ENCODE results near the gene SMG1. TPM values are rescaled to one million over a fixed set of nuclear protein-coding genes. Genes with fewer than 3 reads are reported as not detected.
"Not testable (repeated sequence)": the region's sequence is repeated elsewhere in the genome, so short reads cannot be mapped to it uniquely, and the experiment has no call there.

Gene SMG1
- total RNA-seq, 1 donor from 2014 or later: 37.9 TPM

DNA sequence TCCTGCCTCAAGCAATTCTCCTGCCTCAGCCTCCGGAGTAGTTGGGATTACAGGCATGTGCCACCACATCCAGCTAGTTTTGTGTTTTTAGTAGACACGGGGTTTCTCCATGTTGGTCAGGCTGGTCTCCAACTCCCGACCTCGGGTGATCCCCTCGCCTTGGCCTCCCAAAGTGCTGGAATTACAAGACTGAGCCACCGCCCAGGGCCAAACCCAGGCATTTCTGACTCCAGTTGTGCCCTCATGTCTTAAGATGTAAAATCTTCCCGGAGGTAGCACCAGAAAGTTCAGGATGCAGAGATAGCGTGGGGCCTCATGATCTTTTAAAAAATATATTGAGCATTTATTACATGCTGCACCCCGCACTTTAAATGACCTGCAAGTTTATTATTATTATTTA lies 12.8 kb upstream of the SMG1 start:
- no peak for ATAC-seq
- intact Hi-C loops (cut with DNase I): no loop called here

DNA sequence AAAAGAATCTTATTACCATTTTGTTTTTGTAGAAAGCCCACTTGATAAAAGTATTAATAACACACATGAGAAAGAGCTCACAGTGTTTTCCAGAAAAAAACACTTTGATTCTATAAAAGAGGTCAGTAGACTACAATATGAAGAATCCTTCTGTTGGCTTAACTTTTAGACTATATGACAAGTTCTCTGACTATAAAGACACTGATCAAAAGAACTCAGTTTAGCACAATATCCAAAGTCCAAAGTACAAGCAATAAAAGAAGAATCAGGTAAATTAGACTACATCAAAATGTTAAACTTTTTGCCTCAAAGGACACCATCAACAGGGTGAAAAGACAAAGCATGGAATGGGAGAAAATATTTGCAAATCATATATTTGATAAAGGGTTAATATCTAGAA lies 11.2 kb upstream of the SMG1 start:
- DNase-seq (ENCODE audit: missing footprints): no peak
- no peak for ATAC-seq
- intact Hi-C loops (cut with DNase I): no loop called here

More for the DNA sequence above, 12.8 kb upstream of the SMG1 start:
- no peak for DNase-seq (ENCODE audit: missing footprints)

DNA sequence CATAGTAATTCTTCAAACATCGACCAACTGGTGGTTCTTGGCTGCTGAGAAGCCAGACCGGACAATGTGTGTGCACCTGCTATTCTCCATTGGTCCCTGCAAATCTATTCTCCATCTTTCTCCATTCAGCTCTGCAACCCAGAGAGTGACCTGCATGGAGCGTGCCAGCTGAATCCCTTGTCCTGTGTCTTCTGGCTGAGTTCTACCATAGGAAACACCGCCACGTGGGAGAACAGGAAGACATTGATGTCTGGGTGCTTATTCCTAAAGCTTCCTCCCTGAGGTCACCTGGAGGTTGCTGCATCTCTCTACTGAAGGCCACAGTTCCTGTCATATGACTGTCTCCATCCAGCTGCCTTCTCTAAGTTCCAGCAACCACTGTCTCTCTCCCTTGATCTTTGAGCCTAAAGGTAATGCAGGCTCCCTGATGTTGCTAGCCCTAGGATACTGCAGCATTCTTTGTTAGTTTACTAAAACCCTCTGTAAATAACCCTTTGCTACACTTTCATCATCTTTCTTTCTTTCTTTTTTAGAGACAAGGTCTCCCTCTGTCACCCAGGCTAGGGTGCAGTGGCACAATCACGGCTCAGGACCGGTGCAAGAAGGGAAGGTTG lies 10.6 kb upstream of the SMG1 start:
- DNase-seq (ENCODE audit: missing footprints): no peak
- no peak for ATAC-seq
- intact Hi-C loops (cut with DNase I): no loop called here

DNA sequence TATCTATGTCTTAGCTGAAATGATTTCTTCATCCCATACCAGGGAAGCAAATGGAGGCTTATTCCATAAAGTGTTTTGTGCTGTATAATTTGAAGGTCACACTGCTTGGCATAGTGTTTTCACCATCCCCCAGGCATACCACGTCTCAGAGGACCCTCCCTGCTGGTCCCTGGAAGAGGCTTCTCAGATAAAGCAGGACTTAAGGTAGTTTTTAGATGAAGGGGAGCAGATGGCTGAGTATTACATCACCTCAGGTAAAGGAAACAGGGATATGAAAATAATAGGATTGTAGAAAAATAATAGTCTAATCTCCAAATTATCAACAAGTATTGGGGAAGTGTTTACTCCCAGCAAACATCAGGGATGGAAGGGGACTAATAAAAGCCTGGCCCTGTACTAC lies 7.3 kb upstream of the SMG1 start:
- intact Hi-C loops (cut with DNase I): loop anchor here (1.0 kb wide), 1 partner anchor 26 kb away; no protein-coding TSS in a partner anchor
- DNase-seq (ENCODE audit: missing footprints): no peak
- ATAC-seq: no peak

DNA sequence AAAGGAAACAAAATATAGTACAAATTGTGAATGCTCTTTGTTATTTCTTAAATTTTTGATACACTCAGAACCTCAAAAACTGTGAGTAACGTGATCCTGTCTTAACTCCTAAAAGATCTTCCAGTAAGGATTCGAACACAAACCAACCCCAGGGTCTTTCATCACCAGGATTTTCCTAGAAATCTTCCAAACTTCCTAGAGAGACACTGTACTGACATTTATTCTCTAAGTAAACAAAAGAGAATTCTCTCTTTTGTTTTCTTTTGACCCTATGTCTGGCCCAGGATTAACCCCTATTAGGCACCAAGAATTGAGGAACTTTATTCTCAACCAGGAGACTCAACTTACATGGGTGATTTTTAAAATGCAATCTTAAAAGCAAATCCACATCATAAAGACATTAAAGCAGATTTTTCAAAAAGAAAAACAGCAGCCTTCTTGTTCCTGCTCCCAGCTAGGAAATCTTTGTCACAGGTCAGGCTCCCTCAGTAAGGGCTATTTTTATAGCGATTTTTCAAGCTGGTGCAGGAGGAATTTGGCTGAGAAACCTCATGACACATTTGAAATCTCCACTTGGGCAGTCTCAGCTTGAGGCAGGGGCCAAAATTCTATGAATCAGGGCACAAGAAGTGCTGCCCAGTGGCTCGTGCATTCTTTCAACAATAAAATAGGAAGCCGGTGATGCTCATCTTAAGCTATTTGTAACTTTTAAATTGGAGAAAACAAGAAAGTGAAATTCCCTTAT lies 6.2 kb upstream of the SMG1 start:
- ATAC-seq (peak; percentile 64), DNase-seq (ENCODE audit: missing footprints) (no peak)
- intact Hi-C loops (cut with DNase I): no loop called here

DNA sequence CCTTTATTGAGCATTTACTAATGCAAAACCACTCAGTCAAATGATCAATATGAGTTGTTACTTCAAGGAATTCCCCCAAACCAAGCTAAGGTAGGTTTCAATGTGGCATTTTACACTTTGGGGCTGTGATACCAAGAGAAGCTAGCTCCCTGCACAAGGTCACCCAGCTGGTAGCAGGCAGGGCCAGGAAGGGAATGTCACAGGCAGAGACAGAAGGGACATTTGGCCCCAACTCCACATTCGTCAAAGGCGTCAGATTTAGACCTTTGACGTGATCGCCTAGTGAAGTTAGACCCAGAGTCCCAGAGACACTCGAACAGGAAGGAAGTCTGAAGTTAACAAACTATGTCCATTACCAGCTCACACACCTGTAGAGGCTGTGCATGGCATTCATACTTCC lies 5.5 kb upstream of the SMG1 start:
- peak; percentile 91 for ATAC-seq
- intact Hi-C loops (cut with DNase I): no loop called here

DNA sequence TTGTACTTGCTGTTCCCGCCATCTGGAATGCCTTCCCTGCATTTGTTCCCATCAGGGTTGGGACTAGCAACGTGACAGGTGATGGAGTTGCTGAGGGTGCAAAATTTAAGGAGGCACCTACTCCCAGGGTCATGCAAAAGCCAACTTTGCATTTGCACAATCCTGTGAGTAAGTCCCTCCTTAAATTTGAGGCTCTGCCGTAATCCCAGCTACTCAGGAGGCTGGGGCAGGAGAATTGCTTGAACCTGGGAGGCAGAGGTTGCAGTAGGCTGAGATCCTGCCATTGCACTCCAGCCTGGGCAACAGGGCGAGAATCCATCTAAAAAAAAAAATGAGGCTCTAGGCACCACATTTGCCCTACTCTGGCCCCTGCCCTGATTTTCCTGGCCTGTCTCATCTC lies 3.9 kb upstream of the SMG1 start:
- ATAC-seq; intact Hi-C loops (cut with DNase I); DNase-seq (ENCODE audit: missing footprints): not testable (repeated sequence)

More for the DNA sequence above, 5.5 kb upstream of the SMG1 start:
- no peak for DNase-seq (ENCODE audit: missing footprints)

DNA sequence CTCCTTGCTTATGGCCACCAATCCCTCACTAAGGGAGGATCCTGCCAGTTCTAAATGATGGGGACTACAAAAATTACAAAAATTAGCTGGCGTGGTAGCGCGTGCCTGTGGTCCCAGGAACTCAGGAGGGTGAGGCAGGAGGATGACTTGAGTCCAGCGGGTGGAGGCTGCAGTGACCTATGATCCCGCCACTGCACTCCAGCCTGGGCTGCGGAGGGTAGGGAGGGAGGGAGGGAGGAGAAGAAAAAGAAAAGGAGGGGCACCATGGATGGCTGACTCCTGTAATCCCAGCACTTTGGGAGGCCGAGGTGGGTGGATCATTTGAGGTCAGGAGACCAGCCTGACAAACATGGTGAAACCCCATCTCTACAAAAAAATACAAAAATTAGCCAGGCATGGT lies 1.9 kb upstream of the SMG1 start:
- ATAC-seq; DNase-seq (ENCODE audit: missing footprints); intact Hi-C loops (cut with DNase I): not testable (repeated sequence)

DNA sequence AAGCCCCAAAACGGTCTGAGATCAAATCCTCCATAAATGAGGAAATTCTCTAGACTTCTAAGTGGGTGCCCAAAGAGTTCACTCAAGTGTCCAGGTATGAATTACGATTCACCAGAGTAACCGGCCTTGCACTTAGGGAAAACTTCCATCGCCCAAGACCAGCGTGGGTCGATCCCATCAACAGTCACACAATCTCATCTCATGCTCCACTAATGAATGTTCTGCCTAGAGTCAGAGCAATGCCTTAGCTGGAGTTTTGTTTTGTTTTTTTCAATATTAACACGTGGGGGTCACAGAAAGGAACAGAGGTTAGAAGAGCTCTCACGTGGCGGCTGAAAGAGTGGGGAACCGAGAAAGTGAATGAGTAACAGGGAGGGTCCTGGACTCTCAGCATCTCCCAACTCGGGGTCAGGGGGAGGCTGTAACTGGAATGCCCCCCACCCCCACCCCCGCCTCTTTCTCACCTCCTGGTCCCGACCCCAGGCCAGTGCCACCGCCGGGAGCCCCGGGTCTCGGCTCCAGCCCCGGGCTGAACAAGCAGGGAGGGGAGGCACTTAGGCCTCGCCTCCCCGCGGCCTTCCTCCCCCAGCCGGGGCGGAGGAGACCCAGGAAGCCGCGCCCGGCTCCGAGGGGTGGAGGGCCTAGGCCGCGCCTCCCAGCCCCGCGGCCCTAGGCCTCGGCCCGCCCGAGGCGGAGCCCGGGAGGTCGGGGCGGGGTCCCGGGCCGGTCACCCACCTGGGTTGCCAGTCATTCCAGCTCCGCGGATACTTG lies 808 bp downstream of the SMG1 start:
- ATAC-seq (peak; percentile 78), DNase-seq (ENCODE audit: missing footprints) (peak; percentile 80)
- intact Hi-C loops (cut with DNase I): not testable (repeated sequence)

DNA sequence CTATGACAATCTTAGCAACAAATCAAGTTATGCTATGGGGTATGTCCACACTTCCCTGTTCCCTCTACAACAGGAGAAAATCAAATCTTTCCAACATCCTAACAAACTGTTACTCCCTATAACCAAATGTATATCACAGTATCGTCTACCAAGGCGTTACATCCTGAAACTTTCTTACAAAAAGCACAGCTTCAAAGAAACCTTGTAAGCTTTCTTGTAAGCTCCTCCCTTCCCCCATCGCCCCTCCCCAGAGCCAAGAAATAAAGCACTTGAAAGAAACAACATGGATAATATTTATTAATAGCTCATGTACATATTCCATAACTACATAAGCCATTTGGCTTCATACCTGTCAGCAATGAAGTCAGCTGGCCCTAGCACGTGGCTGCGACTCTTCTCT lies 2.3 kb downstream of the SMG1 start:
- intact Hi-C loops (cut with DNase I); DNase-seq (ENCODE audit: missing footprints); ATAC-seq: not testable (repeated sequence)

DNA sequence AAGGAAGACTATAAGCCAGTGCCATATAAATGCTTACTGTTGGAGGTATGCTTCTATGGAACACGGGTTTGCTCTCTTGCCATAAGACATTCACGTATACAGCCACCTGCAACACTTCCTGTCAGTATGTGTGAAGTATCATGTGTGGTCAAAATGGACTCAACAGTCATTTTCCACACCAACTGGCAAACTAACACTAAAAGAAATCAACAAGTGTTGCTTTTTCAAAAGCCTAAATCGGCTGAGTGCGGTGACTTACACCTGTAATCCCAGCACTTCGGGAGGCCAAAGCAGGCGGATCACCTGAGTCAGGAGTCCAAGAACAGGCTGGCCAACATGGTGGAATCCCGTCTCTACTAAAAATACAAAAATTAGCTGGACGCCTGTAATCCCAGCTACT lies 3.1 kb downstream of the SMG1 start:
- DNase-seq (ENCODE audit: missing footprints); ATAC-seq; intact Hi-C loops (cut with DNase I): not testable (repeated sequence)

DNA sequence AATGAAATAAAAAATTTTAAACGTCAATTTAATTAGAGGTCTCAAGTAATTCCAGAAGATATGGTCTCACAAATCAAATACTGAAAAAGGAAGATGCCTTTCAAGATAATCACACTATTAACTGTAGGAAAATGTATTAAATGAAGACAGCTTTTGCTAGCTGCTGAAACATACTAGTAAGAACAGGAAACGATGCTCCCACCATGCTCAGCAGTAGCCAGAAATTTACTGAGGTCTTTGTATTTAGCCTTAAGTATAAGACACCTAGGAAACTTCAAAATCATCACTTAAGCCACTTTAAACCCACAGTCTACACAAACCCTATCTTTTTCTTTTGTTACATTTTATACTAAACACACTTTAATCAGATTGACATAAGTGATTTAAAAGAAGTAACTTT lies 16.6 kb downstream of the SMG1 start:
- not testable (repeated sequence) for ATAC-seq

DNA sequence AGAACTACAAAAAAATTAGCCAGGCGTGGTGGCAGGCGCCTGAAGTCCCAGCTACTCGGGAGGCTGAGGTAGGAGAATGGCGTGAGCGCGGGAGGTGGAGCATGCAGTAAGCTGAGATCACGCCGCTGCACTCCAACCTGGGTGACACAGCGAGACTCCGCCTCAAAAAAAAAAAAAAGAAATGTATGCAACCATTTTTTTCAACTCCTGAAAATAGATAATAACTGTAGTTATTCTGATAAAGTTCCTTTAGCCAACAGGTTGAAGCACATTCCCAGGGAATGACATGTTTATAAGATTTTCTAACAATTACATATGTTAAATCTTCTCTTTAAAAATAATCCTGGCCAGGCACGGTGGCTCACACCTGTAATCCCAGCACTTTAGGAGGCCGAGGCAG lies 17.5 kb downstream of the SMG1 start:
- ATAC-seq; DNase-seq (ENCODE audit: missing footprints); intact Hi-C loops (cut with DNase I): not testable (repeated sequence)

More for the DNA sequence above, 16.6 kb downstream of the SMG1 start:
- intact Hi-C loops (cut with DNase I); DNase-seq (ENCODE audit: missing footprints): not testable (repeated sequence)

DNA sequence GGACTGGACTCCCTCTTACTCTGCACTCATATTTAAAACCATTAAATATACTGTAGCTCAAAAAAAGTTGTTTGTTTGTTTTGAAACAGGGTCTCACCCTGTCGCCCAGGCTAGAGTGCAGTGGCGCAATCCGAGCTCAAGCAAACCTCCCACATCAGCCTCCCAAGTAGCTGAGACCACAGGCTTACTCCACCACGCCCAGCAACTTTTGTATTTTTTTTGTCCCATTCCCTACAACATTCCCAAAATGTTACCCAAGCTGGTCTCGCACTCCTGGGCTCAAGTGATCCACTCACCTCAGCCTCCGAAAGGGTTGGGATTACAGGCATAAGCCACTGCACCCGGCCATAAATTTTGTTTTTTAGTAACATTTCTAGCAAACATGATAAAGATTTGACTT lies 23.4 kb downstream of the SMG1 start:
- ATAC-seq; DNase-seq (ENCODE audit: missing footprints); intact Hi-C loops (cut with DNase I): not testable (repeated sequence)

DNA sequence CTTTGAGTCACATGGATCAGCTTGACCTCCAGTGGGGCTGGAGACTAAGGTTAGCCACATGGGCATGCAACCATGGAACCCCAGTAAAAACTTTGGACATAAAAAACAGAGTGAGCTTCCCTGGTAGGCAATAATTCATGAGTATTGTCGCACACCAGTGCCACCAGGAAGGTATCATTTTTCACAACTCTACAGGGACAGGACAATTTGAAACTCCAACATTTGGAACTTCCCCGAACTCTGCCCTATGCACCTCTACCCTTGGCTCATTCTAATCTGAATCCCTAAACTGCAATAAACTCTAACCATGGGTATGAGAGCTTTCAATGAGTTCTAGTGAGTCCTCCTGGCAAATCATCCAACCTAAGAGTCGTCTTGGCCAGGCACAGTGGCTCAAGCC lies 24.2 kb downstream of the SMG1 start:
- ATAC-seq; DNase-seq (ENCODE audit: missing footprints); intact Hi-C loops (cut with DNase I): not testable (repeated sequence)

DNA sequence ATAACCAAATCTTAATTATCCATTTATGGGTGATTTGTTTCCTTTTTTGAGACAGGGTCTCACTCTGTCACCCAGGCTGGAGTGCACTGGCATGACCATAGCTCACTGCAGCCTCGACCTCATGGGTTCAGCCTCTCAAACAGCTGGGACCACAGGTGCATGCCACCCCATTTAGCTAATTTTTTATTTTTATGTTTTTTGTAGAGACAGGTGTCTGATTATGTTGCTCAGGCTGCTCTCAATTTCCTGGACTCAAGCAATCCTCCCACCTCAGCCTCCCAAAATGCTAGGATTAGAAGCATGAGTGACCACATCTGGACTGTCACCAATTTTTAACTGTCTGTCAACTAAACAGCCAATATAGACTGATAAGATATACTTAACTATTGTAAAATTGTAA lies 25.0 kb downstream of the SMG1 start:
- intact Hi-C loops (cut with DNase I); DNase-seq (ENCODE audit: missing footprints); ATAC-seq: not testable (repeated sequence)

DNA sequence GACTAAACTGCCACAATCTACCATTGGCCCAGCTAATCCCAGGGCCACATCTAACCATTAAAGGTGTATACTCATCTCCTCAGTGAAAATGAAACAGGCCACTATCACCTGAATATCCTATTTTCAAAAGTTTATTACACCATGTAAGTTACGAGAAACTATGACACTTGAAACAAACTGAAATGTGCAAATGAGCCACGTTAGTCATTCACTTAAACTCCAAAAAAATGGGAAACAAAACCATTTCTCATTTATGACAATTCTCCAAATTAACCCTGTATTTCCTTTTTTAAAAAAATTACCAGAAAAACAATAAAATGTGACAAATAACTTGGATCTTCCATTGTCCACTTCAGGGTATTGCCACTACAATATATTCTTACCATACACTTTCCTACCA lies 41.8 kb downstream of the SMG1 start:
- intact Hi-C loops (cut with DNase I): loop anchor here (10.0 kb wide), 1 partner anchor 50 kb away; no protein-coding TSS in a partner anchor
- DNase-seq (ENCODE audit: missing footprints); ATAC-seq: not testable (repeated sequence)

DNA sequence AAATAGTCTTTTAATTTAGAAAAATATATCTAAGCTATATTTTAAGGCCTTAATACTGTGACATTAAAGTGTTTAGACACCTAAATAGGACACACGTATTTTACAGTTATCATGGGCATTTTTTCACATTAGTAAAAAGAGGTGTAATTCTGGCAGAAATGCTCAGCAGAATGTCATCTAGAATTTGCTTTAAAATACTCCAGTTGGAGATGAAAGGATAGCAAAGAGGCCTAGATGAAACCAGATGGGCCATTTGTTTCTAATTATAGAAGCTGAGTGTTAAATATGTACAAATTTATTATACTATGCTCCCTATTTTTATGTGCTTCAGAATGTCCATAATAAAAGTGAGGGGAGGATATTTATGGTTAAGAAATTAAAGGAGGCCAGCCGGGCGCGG lies 48.5 kb downstream of the SMG1 start:
- intact Hi-C loops (cut with DNase I); DNase-seq (ENCODE audit: missing footprints); ATAC-seq: not testable (repeated sequence)

DNA sequence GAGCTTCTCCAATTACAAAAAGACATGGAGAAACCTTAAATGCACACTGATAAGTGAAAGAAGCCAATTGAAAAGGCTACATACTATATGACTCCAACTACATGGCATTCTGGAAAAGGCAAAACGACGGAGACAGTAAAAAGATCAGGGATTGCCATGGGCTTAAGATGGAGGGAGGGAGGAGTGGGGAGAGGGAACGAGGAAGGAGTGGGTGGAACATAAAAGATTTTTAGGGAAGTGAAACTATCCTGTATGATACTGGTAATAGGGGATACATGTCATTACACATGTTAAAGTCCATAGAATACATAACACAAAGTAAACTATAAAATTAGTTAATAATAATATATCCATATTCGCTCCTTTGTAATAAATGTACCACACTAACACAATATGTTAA lies 48.9 kb downstream of the SMG1 start:
- DNase-seq (ENCODE audit: missing footprints); ATAC-seq; intact Hi-C loops (cut with DNase I): not testable (repeated sequence)
